H9 (cell line): ENCODE measurements around the gene NEMF. TPM values are rescaled to one million over a fixed set of nuclear protein-coding genes. Genes with fewer than 3 reads are reported as not detected.

Experiments used
- DNase-seq: peaks from one replicate; pipeline ENCODE4 v3.0.0-alpha.2; 2017
- H2AFZ ChIP-seq: one replicate; pipeline ENCODE4 v1.6.1; 2013; ENCODE audit warnings: mild to moderate bottlenecking, low read length, control low read depth, moderate library complexity
- H2AK5ac ChIP-seq: 2 replicates; pipeline ENCODE4 v1.6.1; 2013; ENCODE audit warnings: low read length, control low read depth, mixed read lengths; ENCODE audit not compliant: insufficient read length
- H2BK120ac ChIP-seq: one replicate; pipeline ENCODE4 v1.6.1; 2013; ENCODE audit warnings: low read depth, mild to moderate bottlenecking, low read length, control low read depth, inconsistent platforms; ENCODE audit not compliant: poor library complexity, severe bottlenecking
- H2BK12ac ChIP-seq: 2 replicates; pipeline ENCODE4 v1.6.1; 2013; ENCODE audit warnings: low read length, control low read depth, mixed read lengths, low read depth; ENCODE audit not compliant: insufficient read length
- H2BK15ac ChIP-seq: 2 replicates; pipeline ENCODE4 v1.6.1; 2013; ENCODE audit warnings: low read depth, low read length, control low read depth
- H2BK20ac ChIP-seq: one replicate; pipeline ENCODE4 v1.6.1; 2013; ENCODE audit warnings: low read depth, mild to moderate bottlenecking, low read length, control low read depth, inconsistent platforms; ENCODE audit not compliant: poor library complexity, severe bottlenecking
- H2BK5ac ChIP-seq: 2 replicates; pipeline ENCODE4 v1.6.1; 2013; ENCODE audit warnings: low read length, control low read depth, mixed read lengths; ENCODE audit not compliant: insufficient read length
- H3K14ac ChIP-seq: 2 replicates; pipeline ENCODE4 v1.6.1; 2013; ENCODE audit warnings: low read length, control low read depth; ENCODE audit not compliant: insufficient read depth
- H3K18ac ChIP-seq: 2 replicates; pipeline ENCODE4 v1.6.1; 2013; ENCODE audit warnings: low read depth, mild to moderate bottlenecking, mixed read lengths, low read length, control low read depth; ENCODE audit not compliant: insufficient read length
- H3K23ac ChIP-seq: 2 replicates; pipeline ENCODE4 v1.6.1; 2013; ENCODE audit warnings: low read length, control low read depth, mixed read lengths, low read depth; ENCODE audit not compliant: insufficient read length
- H3K23me2 ChIP-seq: 2 replicates; pipeline ENCODE4 v1.6.1; 2013; ENCODE audit warnings: low read depth, mild to moderate bottlenecking, mixed read lengths, low read length, control low read depth; ENCODE audit not compliant: insufficient read length, poor library complexity, severe bottlenecking
- H3K27ac ChIP-seq: 2 replicates; pipeline ENCODE4 v1.5.1; 2013; ENCODE audit warnings: low read length, control low read depth, mixed read lengths, low read depth; ENCODE audit not compliant: insufficient read length
- H3K27me3 ChIP-seq: 2 replicates; pipeline ENCODE4 v1.6.1; 2013; ENCODE audit warnings: low read length, control low read depth, inconsistent platforms; ENCODE audit not compliant: insufficient read depth
- H3K4ac ChIP-seq: 2 replicates; pipeline ENCODE4 v1.6.1; 2013; ENCODE audit warnings: low read depth, mild to moderate bottlenecking, control low read depth, inconsistent platforms, low read length, moderate library complexity
- H3K4me1 ChIP-seq: 2 replicates; pipeline ENCODE4 v1.6.1; 2013; ENCODE audit warnings: low read length, control low read depth, inconsistent platforms; ENCODE audit not compliant: insufficient read depth
- H3K4me2 ChIP-seq: 2 replicates; pipeline ENCODE4 v1.6.1; 2013; ENCODE audit warnings: low read length, control low read depth, mixed read lengths; ENCODE audit not compliant: insufficient read length, insufficient read depth
- H3K56ac ChIP-seq: 2 replicates; pipeline ENCODE4 v1.6.1; 2013; ENCODE audit warnings: low read depth, mild to moderate bottlenecking, mixed read lengths, low read length, control low read depth; ENCODE audit not compliant: insufficient read length
- H3K79me1 ChIP-seq: 2 replicates; pipeline ENCODE4 v1.6.1; 2013; ENCODE audit warnings: low read depth, mild to moderate bottlenecking, moderate library complexity, low read length, control low read depth, inconsistent platforms; ENCODE audit not compliant: insufficient read depth, poor library complexity, severe bottlenecking
- H3K79me2 ChIP-seq: 2 replicates; pipeline ENCODE4 v1.6.1; 2013; ENCODE audit warnings: low read length, control low read depth, inconsistent platforms; ENCODE audit not compliant: insufficient read depth
- H3K9ac ChIP-seq: 2 replicates; pipeline ENCODE4 v1.6.1; 2013; ENCODE audit warnings: low read length, control low read depth, mixed read lengths; ENCODE audit not compliant: insufficient read length; ENCODE audit errors: extremely low read depth
- H3K9me3 ChIP-seq: one replicate; pipeline ENCODE4 v1.6.1; 2013; ENCODE audit warnings: low read depth, low read length, inconsistent platforms; ENCODE audit not compliant: control insufficient read depth
- H3T11ph ChIP-seq: one replicate; pipeline ENCODE4 v1.6.1; 2013; ENCODE audit warnings: mild to moderate bottlenecking, low read length, control low read depth, inconsistent platforms
- H4K20me1 ChIP-seq: one replicate; pipeline ENCODE4 v1.6.1; 2013; ENCODE audit not compliant: control insufficient read depth, insufficient read length, insufficient read depth
- H4K5ac ChIP-seq: 2 replicates; pipeline ENCODE4 v1.6.1; 2013; ENCODE audit warnings: low read depth, mild to moderate bottlenecking, mixed read lengths, low read length, control low read depth; ENCODE audit not compliant: insufficient read length
- H4K8ac ChIP-seq: replicated peaks from 2 replicates; pipeline ENCODE4 v1.6.1; 2013; ENCODE audit warnings: low read length, control low read depth, mixed read lengths, low read depth; ENCODE audit not compliant: insufficient read length
- H4K91ac ChIP-seq: 2 replicates; pipeline ENCODE4 v1.6.1; 2013; ENCODE audit warnings: low read depth, mild to moderate bottlenecking, moderate library complexity, mixed read lengths, low read length, control low read depth; ENCODE audit not compliant: insufficient read length
- H3K27ac Mint-ChIP-seq, 3 experiments: 2 replicates in 2 of 3; 3 replicates in 1 of 3; pipeline ENCODE4 v1.8.0; 2020 to 2021; ENCODE audit warnings: mixed read lengths in 3 of 3, mild to moderate bottlenecking in 1 of 3, moderate library complexity in 1 of 3
- H3K27me3 Mint-ChIP-seq: 2 replicates; pipeline ENCODE4 v1.8.0; 2021; ENCODE audit warnings: low read depth, mild to moderate bottlenecking, moderate library complexity, mixed read lengths
- H3K36me3 Mint-ChIP-seq, 3 experiments: 2 replicates in 2 of 3; 3 replicates in 1 of 3; pipeline ENCODE4 v1.8.0; 2020 to 2021; ENCODE audit warnings: low read depth in 3 of 3, mixed read lengths in 3 of 3; ENCODE audit not compliant: insufficient read depth in 1 of 3
- H3K4me1 Mint-ChIP-seq, 2 experiments: 2 replicates each; pipeline ENCODE4 v1.8.0; 2020; ENCODE audit warnings: mixed read lengths in 2 of 2
- H3K4me3 Mint-ChIP-seq, 2 experiments: 2 replicates in 1 of 2; 3 replicates in 1 of 2; pipeline ENCODE4 v1.8.0; 2020 to 2021; ENCODE audit warnings: mild to moderate bottlenecking in 2 of 2, mixed read lengths in 2 of 2, moderate library complexity in 1 of 2
- H3K9me3 Mint-ChIP-seq, 2 experiments: 2 replicates in 1 of 2; 3 replicates in 1 of 2; pipeline ENCODE4 v1.8.0; 2020; ENCODE audit warnings: mild to moderate bottlenecking in 2 of 2, mixed read lengths in 2 of 2, moderate library complexity in 1 of 2
- CTCF ChIP-seq: fragments of 200-600 bp; sonication (generic); conservative IDR thresholded peaks from 3 replicates; pipeline ENCODE4 v1.8.0; 2021; ENCODE audit warnings: antibody characterized with exemption, mild to moderate bottlenecking
- WGBS: extraction: QIAGEN DNeasy Blood & Tissue Kit; methylation state at CpG from one replicate; pipeline ENCODE4 v1.1.7; 2013; ENCODE audit warnings: missing lambda C conversion rate, low lambda C conversion rate, mixed read lengths; ENCODE audit not compliant: insufficient read length; ENCODE audit errors: extremely low coverage; 5-methylcytosine and 5-hydroxymethylcytosine counted together
- total RNA-seq: library from RNA; stranded (reverse); gene quantifications from 2 replicates; pipeline ENCODE4 v1.2.1, GENCODE V29; 2021

The NEMF gene
- total RNA-seq, 1 experiment from 2014 or later, result 57.4 TPM

- H3K14ac ChIP-seq, result no peak overlapping the region
- TF ChIP-seq CTCF, result no peak
- no peak overlapping the region for H2BK5ac ChIP-seq
- Mint-ChIP-seq H3K27ac (no peak overlapping the region), H3K36me3 (peaks cover 48 to 92% (median 74%) of the 10 kb centered on the region in 3 experiments; a peak in 6 of 7 replicates), H3K4me3 (no peak overlapping the region), H3K9me3 (no peaks in the 10 kb centered on the region), H3K4me1 (no peaks in the 10 kb centered on the region), H3K27me3 (no peaks in the 10 kb centered on the region)
- H3K27me3 ChIP-seq, result no peaks in the 10 kb centered on the region
- no peaks in the 10 kb centered on the region for H3K79me1 ChIP-seq
- no peak overlapping the region for H2AFZ ChIP-seq
- no peak overlapping the region for H3K9ac ChIP-seq
- H3K23ac ChIP-seq, result no peak overlapping the region
- no peak overlapping the region for H4K5ac ChIP-seq
- no peak overlapping the region for H3K27ac ChIP-seq
- no peak overlapping the region for H4K91ac ChIP-seq
- no peak overlapping the region for H2AK5ac ChIP-seq
- no peak overlapping the region for H2BK120ac ChIP-seq
- WGBS, result no CpG with 5 or more reads among the region's 1 CpG
- no peak overlapping the region for H3K56ac ChIP-seq
- no peaks in the 10 kb centered on the region for H3K23me2 ChIP-seq
- no peaks in the 10 kb centered on the region for H4K20me1 ChIP-seq
- H3K4ac ChIP-seq, result no peak overlapping the region
- H4K8ac ChIP-seq, result no peak overlapping the region
- H3K9me3 ChIP-seq, result no peaks in the 10 kb centered on the region
- no peak overlapping the region for H2BK15ac ChIP-seq
- H3K79me2 ChIP-seq, result no peaks in the 10 kb centered on the region
- H3K18ac ChIP-seq, result no peak overlapping the region
- H3T11ph ChIP-seq, result no peak overlapping the region
- H2BK20ac ChIP-seq, result no peak overlapping the region
- no peak overlapping the region for H2BK12ac ChIP-seq
- no peak for DNase-seq
- H3K4me2 ChIP-seq, result no peak overlapping the region
- no peaks in the 10 kb centered on the region for H3K4me1 ChIP-seq
These were observed 60.0 kb downstream of the NEMF start for GRCh38 chr14:49792618-49793017.
